Activated CD4-positive, alpha-beta T cell treated with anti-CD3 and anti-CD28 coated beads for 4 hours (primary cell): Measurements from ENCODE around the gene MYO5A.

Experiments
- DNase-seq, 2 donors: peaks; one replicate each; pipeline ENCODE4 v3.0.0-alpha.2; 2020

MYO5A gene

GRCh38 chr15:52503788-52504496 lies 24.7 kb downstream of the MYO5A start:
- DNase-seq: peak in 1 of 2 donors; percentile 12

GRCh38 chr15:52502608-52503007 lies 26.1 kb downstream of the MYO5A start:
- no peak for DNase-seq

- no peak for DNase-seq
Measured at GRCh38 chr15:52499506-52499905, 29.2 kb downstream of the MYO5A start.

- no peak for DNase-seq
Measured at GRCh38 chr15:52498706-52499105, 30.0 kb downstream of the MYO5A start.

GRCh38 chr15:52496776-52497470 lies 31.8 kb downstream of the MYO5A start:
- peak; percentile 6 to 30 for DNase-seq

GRCh38 chr15:52496175-52496574 lies 32.5 kb downstream of the MYO5A start:
- DNase-seq: no peak

DNA sequence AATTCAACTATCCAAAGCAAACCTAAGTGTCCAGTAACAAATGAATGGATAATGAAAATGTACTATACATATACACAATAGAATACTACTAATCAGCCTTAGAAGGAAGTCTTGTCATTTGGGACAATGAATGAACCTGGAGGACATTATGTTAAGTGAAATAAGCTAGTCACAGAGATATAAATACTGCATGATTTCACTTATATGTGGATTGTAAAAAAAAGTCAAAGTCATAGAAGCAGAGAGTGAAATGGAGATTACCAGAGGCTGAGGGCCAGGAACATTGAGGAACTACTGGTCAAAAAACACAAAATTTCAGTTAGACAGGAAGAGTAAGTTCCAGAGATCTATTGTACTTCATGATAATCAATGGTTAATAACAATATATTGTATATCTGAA lies 33.6 kb downstream of the MYO5A start:
- DNase-seq: no peak

GRCh38 chr15:52493968-52494367 lies 34.7 kb downstream of the MYO5A start:
- DNase-seq: no peak

DNA sequence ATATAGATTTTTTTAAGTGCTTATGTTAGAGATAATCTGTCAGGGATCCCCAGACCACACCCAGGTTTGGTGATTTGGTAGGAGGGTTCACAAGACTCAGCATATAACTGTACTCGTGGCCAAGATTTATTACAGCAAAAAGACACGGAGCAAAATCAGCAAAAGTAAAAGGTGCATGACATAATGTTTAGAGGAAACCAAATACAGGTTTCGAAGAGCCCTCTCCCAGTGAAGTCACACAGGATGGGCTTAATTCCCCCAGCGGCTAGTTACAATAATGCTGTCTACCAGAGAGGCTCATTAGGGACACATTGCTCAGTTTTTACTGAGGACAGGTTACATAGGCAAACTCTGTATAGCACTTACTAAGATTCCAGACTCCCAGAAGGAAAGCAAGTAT lies 36.5 kb downstream of the MYO5A start:
- no peak for DNase-seq

GRCh38 chr15:52491472-52491871 lies 37.2 kb downstream of the MYO5A start:
- no peak for DNase-seq

DNA sequence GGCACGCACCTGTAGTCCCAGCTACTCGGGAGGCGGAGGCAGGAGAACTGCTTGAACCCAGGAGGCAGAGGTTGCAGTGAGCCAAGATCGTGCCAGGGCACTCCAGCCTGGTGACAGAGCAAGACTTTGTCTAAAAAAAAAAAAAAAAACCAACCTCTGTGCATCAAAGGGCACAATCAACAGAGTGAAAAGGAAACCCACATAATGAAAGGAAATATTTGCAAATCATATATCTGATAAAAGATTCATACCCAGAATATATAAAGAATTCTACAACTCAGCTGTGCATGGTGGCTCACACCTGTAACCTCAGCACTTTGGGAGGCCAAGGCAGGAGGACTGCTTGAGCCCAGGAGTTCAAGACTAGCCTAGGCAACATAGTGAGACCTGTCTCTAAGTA lies 39.2 kb downstream of the MYO5A start:
- peak in 1 of 2 donors; percentile 18 for DNase-seq

GRCh38 chr15:52488830-52489229 lies 39.9 kb downstream of the MYO5A start:
- DNase-seq: no peak

DNA sequence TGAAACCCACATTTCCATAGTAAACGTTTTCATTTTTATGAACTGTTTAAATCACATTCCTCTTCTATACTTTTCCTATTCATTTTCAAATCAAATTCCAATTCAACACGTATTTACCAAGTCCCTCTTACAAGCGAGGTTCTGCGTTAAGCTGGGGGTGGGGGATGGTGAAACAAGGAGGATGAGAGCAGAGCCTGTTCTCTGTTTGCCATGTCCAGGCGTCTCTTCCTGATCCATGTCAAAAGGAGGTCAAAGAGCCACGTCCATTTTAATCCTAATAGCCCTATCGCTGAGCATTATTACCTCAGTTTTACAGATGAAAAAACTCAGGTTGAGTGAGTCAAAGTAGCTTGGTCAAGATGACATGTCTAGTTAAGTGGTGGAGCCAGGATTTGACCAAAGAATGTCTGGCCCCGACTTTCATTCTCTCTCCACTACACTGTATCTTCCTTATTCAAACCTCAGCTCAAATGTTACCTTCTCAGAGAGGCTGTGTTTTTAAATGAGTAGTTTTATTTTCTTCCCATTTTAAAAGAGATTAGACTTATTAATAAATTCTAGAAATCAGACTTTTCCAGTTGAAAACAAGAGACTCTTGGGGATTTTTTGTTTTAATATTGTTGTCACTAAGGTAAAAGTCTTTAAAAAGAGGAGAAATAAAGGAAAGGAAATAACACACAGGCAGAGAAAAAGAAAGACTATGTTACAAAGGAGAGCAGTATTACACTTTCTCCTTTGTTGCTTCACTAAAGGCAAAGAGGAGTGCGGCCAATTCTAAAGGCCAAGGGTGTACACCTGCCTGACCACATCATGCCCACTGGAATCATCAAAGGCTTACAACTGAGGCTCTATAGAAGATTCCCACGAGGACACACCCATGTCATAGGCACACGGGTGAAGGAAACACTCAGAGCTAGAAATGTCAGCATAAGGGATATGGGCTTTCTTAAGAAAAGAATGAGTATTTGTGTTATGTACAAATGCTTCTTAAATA lies 42.4 kb downstream of the MYO5A start:
- no peak for DNase-seq

DNA sequence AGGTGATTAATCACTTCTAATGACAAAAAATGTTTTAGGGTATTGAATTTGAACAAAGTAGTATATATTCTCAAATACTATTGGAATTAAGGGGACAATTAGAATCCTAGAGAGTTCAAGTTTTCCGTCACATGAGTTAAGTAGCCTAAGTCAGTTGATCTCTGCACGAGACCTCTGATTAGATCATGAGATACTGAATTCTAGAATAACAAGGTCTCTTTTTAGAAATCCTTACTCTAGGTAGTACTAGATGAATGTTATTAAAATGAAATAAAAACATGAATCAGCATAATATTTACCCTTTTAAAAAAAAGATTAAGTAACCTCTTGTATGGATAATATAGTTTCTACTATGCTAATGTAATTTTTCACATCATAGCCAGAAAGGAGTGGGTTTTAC lies 43.4 kb downstream of the MYO5A start:
- DNase-seq: no peak

DNA sequence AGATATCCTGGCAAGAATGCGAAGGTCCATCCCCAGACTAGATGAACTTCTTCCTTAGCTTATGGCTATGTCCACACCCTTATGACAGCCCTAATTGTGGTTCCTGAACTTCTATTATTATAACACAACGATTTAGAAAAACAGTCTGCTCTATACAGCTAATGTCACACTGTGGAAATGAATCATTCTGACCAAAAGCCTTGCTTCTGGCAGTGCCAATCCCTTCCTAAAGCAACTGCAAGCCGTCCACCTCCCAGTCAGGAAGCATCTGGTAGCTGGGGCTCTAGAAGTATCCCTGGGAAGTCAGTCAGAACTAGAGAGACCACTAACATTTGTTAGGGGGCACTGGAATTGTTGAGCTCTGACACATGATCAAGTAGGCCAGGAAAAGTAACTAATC lies 45.0 kb downstream of the MYO5A start:
- DNase-seq: no peak

DNA sequence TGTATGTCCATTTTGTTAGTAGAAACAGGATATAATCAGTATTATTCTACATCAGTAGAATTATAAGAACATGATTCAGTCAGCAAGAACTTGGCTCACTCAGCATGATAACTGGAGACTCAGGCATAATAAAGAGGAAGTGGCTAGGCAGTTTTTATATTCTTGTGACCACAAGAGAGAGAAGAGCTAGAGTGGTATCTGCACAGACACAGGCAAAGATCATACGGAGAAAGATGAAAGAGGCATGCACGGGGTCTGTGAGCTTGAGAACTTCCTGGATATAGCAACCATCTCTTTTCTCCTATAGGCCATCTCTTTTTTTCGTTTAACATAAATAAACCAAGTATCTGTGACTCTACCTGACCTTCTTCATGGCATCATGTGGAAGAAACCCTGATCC lies 46.8 kb downstream of the MYO5A start:
- peak; percentile 26 to 33 for DNase-seq

- no peak for DNase-seq
Measured at GRCh38 chr15:52480990-52481389, 47.7 kb downstream of the MYO5A start.

DNA sequence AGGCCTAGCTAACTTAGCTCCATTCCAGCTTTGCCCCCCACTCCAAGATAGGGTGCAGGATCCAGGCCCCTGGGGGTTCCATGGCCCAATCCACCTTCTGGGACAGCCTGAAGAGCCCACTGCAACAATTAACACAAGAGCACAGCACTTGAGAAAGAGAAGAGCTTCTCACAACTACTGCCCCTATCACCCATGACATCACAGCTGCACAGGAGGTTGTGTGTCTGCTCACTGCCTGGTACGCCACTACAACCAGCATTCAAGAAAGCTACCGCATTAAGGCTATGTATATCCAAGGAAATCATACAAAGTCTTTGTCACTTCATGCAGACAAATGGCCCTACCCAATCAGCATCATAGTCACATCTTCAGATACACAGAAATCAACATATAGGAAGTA lies 62.0 kb downstream of the MYO5A start:
- no peak for DNase-seq

- DNase-seq: no peak
Measured at GRCh38 chr15:52466134-52466701, 62.5 kb downstream of the MYO5A start.

GRCh38 chr15:52464478-52464877 lies 64.2 kb downstream of the MYO5A start:
- DNase-seq: no peak

GRCh38 chr15:52464040-52464439 lies 64.6 kb downstream of the MYO5A start:
- DNase-seq: no peak

DNA sequence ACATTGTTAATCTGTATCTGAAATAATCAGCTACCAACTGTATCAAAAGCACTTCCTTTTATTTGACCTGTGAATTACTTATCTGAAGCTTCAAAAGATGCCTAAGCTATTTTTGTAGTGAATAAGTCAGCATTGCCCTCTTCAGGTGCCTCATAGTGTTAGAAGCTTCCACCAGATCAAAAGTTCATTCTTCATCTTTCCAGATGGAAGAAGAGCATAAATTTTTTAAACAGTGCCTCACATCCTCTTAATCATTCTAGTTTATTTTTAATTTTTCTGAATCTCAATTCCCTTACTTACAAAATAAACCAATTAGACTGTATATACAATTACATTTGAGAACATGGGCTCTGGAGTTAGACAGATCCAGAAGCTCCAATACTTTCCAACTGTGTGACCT lies 65.0 kb downstream of the MYO5A start:
- DNase-seq: no peak

DNA sequence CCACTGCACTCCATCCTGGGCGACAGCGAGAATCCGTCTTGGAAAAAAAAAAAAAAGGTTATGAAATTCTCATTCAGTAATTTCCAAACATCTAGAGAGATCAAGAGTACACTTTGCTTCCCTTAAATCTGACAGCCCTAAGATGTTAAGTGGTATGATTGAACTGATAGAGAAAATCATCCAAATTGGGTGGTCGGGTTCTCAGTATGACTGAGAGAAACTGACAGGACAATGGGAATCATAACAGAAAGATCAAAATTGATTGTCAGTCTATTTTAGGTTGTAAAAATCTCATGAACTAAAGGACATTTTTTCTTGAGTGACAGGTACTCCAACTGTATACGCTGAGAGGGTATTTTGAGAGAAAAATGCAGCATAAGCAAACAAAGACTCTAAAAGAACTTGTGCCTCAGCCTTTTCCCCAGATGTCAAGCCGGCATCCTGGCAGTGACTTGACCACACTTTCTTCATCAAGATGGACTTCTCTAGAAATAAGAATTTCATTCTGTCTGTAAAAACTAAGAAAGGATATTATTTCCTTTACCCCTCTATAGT lies 65.8 kb downstream of the MYO5A start:
- no peak for DNase-seq
